Measurements from ENCODE around the gene DUSP16. TPM values are rescaled to one million over a fixed set of nuclear protein-coding genes. Genes with fewer than 3 reads are reported as not detected.
"Not testable (repeated sequence)": the region's sequence is repeated elsewhere in the genome, so short reads cannot be mapped to it uniquely, and the experiment has no call there.

DUSP16 gene
- total RNA-seq, 4 donors from 2014 or later: 15.3 to 29.0 (median 25.0) TPM

DNA sequence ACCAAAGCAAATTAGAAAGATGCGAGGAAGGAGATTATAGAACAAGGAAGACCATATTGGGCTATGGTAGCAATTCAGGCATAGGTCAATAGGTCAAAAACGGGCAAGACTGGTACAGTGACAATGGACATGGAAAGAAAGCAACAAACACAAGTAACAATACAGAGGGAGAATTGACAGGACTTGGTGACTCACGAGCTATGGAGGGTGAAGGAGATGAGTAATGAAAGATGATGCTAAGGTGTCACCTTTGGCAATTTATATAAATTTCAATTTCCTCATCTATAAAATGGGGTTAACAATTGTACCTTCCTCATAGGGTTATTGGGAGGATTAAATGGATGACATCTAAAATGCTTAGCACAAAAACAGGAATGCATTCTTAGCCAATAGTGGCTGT is 15.1 kb upstream of the DUSP16 start:
- intact Hi-C loops (cut with DNase I; ENCODE audit: low total_unique reads): no loop called here
- H3K4me3 ChIP-seq (ENCODE audit: low read depth, poor library complexity, severe bottlenecking): no peak overlapping the region
- no peak for DNase-seq (ENCODE audit: low spot score in 2 of 2)
- TF ChIP-seq, protein P1, sequence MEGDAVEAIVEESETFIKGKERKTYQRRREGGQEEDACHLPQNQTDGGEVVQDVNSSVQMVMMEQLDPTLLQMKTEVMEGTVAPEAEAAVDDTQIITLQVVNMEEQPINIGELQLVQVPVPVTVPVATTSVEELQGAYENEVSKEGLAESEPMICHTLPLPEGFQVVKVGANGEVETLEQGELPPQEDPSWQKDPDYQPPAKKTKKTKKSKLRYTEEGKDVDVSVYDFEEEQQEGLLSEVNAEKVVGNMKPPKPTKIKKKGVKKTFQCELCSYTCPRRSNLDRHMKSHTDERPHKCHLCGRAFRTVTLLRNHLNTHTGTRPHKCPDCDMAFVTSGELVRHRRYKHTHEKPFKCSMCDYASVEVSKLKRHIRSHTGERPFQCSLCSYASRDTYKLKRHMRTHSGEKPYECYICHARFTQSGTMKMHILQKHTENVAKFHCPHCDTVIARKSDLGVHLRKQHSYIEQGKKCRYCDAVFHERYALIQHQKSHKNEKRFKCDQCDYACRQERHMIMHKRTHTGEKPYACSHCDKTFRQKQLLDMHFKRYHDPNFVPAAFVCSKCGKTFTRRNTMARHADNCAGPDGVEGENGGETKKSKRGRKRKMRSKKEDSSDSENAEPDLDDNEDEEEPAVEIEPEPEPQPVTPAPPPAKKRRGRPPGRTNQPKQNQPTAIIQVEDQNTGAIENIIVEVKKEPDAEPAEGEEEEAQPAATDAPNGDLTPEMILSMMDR (IDR thresholded peaks at IDR 0.05): no peak
- TF ChIP-seq POLR2A (IDR thresholded peaks at IDR 0.05): no peak
- WGBS, 2 donors: 81% methylated on average over 3 of the region's 3 CpGs

DNA sequence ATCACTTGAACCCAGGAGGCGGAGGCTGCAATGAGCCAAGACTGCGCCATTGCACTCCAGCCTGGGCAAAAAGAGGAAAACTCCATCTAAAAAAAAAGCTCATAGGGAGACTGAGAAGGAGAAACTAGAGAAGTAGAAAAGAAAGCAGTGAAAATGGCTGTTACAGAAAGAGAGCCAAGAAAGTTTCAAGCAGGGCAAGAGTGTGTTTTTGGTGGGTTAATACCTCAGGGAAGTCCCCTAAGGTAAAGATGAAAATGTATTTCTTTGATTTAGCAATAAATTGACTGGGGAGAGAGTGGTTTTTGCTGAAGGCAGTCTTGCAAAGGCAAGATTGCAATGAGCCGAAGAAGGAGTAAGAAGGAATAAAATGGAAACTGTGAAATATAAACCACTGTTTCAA is 10.0 kb upstream of the DUSP16 start:
- intact Hi-C loops (cut with DNase I; ENCODE audit: low total_unique reads): no loop called here
- H3K4me3 ChIP-seq (ENCODE audit: low read depth, poor library complexity, severe bottlenecking): no peak overlapping the region
- TF ChIP-seq POLR2A (IDR thresholded peaks at IDR 0.05): no peak
- TF ChIP-seq, protein P1 (IDR thresholded peaks at IDR 0.05): no peak
- DNase-seq (ENCODE audit: low spot score in 2 of 2): no peak
- 94 to 96% methylated on average over 3 of the region's 3 CpGs for WGBS, 2 donors

GRCh38 chr12:12565971-12566370 is 3.3 kb upstream of the DUSP16 start:
- intact Hi-C loops (cut with DNase I; ENCODE audit: low total_unique reads); DNase-seq (ENCODE audit: low spot score in 2 of 2); H3K4me3 ChIP-seq (ENCODE audit: low read depth, poor library complexity, severe bottlenecking): not testable (repeated sequence)
- WGBS, 2 donors: 94% methylated on average over 9 to 14 of the region's 32 CpGs

DNA sequence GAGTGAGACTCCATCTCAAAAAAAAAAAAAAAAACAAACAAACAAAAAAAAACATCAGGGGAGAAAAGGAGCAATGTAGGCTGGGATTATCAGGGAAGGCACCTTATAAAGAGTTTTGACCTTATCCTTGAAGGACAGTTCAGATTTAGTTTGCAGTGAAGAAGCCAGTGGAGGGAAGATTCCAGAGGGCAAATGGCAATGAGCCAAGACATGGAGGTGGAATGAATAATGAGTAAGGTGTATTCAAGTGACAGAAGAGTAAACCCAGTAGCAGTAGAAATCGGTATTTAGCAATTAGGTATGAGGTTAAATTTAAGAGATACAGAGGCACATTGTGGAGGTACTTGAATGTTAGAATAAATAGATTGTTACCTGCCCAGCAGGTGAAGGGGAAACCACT is 2.2 kb upstream of the DUSP16 start:
- H3K4me3 ChIP-seq (ENCODE audit: low read depth, poor library complexity, severe bottlenecking): no peak overlapping the region
- 45 to 51% methylated on average over 1 of the region's 1 CpG for WGBS, 2 donors
- TF ChIP-seq, protein P1 (IDR thresholded peaks at IDR 0.05): no peak
- no peak for TF ChIP-seq POLR2A (IDR thresholded peaks at IDR 0.05)
- DNase-seq (ENCODE audit: low spot score in 2 of 2): no peak
- intact Hi-C loops (cut with DNase I; ENCODE audit: low total_unique reads): no loop called here

- TF ChIP-seq POLR2A (IDR thresholded peaks at IDR 0.05): no peak
- TF ChIP-seq, protein P1 (IDR thresholded peaks at IDR 0.05): no peak
- DNase-seq (ENCODE audit: low spot score in 2 of 2): no peak
- intact Hi-C loops (cut with DNase I; ENCODE audit: low total_unique reads): no loop called here
- 43 to 45% methylated on average over 11 of the region's 11 CpGs for WGBS, 2 donors
- peak overlapping the region; percentile 20 for H3K4me3 ChIP-seq (ENCODE audit: low read depth, poor library complexity, severe bottlenecking)
Observed at GRCh38 chr12:12563290-12563928, 746 bp upstream of the DUSP16 start.

DNA sequence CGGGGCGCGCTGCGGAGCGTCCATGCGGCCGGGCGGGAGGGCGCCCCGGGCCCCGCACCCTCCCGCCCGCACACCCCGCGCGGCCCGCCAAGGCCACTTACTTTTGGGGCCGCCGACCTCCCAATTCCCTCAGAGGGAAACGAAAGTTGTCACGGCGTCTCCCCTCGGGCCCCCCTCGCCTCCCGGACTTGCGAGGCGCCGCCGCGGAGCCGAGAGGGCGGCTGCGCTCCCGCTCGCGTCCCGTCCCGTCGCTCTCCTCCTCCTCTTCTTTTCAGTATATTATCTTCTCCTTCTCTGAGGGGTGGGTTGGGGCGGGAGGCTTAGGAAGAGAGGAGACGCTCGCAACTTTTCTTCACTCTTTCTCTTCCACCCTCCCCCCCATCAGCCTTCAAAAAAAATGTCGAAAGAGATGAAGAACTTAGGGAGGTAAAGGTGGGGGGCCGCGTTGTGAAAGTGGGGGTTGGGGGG is 613 bp downstream of the DUSP16 start:
- peak in 1 of 2 donors; percentile 21 for DNase-seq (ENCODE audit: low spot score in 2 of 2)
- intact Hi-C loops (cut with DNase I; ENCODE audit: low total_unique reads): no loop called here

More for the DNA sequence above, 613 bp downstream of the DUSP16 start:
- TF ChIP-seq, protein P1 (IDR thresholded peaks at IDR 0.05): no peak
- TF ChIP-seq POLR2A (IDR thresholded peaks at IDR 0.05): no peak
- peak overlapping the region; percentile 86 for H3K4me3 ChIP-seq (ENCODE audit: low read depth, poor library complexity, severe bottlenecking)
- 1% methylated on average over 25 to 30 of the region's 45 CpGs for WGBS, 2 donors

All from lower leg skin (tissue), 4 donors.